Stimulated activated CD8-positive, alpha-beta memory T cell treated with anti-CD3 and anti-CD28 coated beads, Interleukin-15, amount 100 ng/mL, for 4 hours (primary cell): Measurements from ENCODE around the gene SMARCD1.

ENCODE experiments used
- DNase-seq, 2 donors: peaks; one replicate each; pipeline ENCODE4 v3.0.0-alpha.2; 2020; ENCODE audit warnings: low read depth in 2 of 2

Gene SMARCD1

DNA sequence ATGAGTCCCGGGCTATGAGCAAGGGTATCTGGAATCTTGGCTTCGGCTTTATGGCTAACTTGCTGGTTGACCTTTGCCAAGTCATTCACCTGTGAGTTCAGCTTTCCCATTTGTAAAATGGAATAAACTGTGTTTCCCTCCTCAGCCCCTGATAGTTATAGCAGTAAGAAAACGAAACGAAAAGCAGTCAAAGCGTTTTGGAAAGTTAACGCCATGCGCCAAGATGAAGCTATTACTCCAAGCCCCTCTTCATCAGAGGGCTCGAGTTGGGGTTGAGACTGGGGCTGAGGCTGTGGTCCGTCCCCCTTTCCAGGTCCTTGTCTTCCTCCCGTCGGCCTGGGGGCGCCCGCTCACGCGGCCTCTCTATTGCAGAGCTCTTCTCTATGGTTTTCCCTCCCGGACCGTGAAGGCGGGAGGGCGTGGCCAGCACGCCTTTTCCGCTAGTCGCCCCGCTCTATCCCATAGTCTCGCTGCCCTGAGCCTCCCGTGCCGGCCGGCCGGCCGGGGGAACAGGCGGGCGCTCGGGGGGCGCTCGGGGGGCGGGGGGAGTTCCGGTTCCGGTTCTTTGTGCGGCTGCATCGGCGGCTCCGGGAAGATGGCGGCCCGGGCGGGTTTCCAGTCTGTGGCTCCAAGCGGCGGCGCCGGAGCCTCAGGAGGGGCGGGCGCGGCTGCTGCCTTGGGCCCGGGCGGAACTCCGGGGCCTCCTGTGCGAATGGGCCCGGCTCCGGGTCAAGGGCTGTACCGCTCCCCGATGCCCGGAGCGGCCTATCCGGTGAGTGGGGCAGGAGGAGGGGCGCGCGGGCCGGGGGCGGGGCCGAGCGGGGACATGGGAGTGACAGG is at the start of gene SMARCD1:
Gene SMARCD1, plus strand, starts transcription at position 568 of the 840 bp plus-strand sequence. Its CDS starts 28 bp downstream, at position 596.
- peak; percentile 74 to 76 for DNase-seq

- no peak for DNase-seq
These were observed 46.8 kb upstream of the SMARCD1 start for GRCh38 chr12:50038336-50038735.

DNA sequence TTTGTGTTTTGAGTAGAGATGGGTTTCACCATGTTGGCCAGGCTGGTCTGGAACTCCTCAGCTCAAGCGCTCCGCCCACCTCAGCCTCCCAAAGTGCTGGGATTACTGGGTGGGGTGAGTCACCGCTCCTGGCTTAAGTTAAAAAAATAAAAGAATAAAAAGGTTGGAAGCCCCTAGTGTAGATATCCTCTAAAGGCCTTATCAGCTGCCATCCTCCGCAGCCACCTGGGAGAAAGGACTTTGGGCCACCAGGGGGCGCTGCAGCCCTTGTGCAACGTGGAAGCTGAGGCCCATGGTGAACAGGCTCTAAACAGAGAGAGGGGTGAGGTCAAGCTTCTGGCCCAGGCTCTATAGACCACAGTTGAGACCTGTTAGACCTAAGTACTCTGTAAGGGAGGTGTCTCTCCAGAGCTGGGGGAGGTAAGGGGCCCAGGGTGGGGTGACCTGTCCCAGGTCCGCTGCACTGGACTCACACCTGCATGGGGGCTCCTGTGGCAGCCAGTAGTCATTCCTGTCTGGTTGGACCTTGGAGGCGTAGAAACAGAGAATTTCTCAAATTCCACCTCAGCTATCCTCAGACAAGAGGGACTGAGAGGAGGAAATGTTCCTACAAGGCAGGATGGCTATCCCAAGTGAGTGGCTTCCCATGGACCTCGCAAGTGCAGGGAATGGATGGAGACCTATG is 45.8 kb upstream of the SMARCD1 start:
- peak; percentile 56 to 66 for DNase-seq

GRCh38 chr12:50040657-50041056 is 44.5 kb upstream of the SMARCD1 start:
- DNase-seq = no peak

- no peak for DNase-seq
These were observed 43.9 kb upstream of the SMARCD1 start for GRCh38 chr12:50041062-50041860.

- DNase-seq = no peak
These were observed 43.2 kb upstream of the SMARCD1 start for GRCh38 chr12:50041962-50042361.

DNA sequence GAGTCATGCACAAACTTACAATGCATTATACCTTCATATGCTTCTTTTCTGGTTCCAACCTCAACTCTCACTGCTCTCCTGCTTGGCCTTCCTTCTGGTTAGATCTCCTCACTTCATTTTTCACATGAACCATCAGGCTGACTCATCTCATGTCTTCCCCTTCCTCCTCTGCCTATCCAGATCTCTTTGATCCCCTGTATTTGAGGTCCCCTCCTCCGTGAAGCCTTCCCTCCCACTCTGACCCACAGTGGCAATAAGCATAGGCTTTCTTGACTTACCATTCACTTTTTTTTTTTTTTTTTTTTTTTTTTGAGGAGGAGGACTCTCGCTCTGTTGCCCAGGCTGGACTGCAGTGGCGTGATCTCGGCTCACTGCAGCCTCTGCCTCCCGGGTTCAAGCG is 42.4 kb upstream of the SMARCD1 start:
- DNase-seq = no peak

- DNase-seq = no peak
These were observed 41.8 kb upstream of the SMARCD1 start for GRCh38 chr12:50043308-50043707.

- no peak for DNase-seq
These were observed 41.3 kb upstream of the SMARCD1 start for GRCh38 chr12:50043854-50044253.

GRCh38 chr12:50047693-50048250 is 37.4 kb upstream of the SMARCD1 start:
- DNase-seq = no peak

- no peak for DNase-seq
These were observed 35.7 kb upstream of the SMARCD1 start for GRCh38 chr12:50049254-50050118.

DNA sequence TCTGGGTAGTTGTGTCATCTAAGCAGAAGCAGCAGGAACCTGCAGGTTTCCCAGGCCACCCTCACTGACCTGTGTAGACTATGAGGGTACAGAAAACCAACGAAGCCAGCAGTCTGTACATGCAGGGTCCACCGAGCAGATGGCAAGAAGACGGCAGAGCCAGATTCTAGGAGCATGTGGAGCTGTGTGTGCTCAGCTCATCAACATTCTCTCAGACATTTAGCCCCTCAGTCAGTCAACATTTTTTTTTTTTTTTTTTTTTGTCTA is 35.1 kb upstream of the SMARCD1 start:
- no peak for DNase-seq

DNA sequence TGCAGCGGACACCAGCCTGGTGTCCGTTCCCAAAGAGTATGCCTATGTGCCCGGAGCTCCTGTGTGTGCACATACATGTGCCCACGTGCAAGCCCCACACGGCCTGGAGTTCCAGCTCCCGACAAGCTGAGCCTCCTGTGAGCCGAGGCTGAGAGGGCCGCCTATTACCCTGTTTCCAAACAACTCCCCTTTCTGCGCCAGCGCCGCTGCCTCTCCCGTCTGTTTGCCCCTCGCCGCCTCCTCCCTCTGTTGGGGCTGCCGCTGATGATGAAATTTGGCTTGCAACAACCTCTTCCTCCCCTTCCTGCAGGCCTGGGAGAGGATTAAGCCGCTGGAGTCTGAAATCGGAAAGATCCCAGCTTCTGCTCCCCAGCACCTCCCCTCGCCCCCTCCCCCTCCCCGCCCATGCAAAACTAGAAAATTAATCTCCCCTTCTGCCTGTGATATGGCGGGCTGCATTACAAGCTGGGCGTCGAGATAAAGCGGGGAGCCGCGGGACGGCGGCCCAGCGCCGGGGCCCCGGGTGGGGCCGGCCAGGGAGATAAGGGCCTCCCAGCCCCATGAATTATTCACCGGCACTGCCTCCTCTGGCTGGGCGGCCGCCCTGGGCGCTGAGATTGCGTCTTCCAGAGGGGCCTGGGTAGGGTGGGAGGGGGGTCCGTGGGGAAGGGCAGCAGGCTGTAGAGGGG is 34.6 kb upstream of the SMARCD1 start:
- DNase-seq = no peak

DNA sequence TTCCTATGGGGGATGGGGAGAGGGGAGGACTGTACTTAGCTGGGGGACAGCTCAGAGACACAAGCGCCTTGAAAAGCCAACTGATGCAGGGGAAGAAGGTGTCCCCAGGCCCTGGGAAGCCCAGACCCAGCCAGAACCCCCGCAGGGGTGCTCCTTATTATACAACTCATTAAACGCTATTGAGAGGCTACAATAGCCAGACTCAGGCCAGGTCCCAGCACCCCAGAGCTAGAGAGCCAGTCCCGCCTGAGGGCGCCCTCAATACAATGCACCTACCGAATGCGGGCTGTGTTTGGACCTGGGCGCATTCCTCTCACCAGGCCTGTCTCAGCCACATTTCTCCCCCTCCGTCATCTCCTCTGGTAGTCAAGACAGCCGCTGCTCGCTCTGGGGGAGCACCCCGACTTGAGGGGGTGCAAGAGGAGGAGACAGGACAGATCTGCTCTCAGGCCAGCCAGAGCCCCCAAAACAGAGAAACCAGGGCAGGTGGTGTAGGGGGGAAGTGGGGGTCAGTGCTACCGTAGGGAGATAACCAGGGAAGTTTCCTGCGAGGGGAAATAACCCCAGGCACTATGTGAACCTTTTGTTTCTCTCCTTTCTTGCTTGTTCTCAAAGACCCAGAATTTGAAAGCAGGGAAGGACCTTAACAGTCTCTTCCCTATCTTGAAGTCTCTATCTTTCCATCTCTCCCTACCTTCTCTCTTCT is 33.9 kb upstream of the SMARCD1 start:
- DNase-seq = no peak

- no peak for DNase-seq
These were observed 32.6 kb upstream of the SMARCD1 start for GRCh38 chr12:50052544-50052943.

DNA sequence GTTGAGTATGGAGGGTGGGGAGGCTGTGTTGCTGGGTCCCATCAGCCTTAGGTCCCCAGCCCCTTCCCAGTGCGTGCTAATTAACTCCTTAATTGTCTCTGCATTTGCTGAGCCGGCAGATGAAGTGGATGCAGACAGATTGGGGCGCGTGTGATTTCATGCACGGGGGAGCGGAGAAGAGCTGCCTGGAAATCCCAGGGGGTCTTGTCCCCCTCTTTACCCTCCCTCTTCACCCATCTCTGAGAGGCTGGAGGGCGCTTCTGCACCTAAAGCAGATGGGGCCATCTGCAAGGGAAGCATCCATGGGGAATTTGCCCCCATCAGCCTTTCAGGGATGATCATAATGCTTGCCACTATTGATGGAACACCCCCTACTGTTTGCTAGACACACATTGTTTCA is 32.2 kb upstream of the SMARCD1 start:
- DNase-seq = no peak

DNA sequence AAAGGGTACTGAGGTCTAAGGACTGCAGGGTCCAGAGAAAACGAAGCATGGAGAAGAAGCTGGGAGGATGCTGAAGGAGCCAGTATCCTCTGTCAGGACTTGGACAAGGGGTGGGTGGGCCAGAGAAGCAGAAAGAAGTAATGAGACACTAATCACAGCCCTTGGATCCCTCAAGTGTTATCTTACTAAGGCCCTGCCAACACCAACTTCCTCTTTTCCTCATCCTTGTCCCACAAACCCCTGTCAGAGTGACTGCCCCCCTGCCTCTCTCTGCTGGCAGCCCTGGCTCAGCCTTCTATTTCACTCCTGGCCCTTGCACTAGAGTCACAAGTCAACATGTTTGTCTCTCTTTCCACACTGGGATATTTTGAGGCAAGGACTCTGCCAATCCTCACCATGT is 31.6 kb upstream of the SMARCD1 start:
- no peak for DNase-seq

DNA sequence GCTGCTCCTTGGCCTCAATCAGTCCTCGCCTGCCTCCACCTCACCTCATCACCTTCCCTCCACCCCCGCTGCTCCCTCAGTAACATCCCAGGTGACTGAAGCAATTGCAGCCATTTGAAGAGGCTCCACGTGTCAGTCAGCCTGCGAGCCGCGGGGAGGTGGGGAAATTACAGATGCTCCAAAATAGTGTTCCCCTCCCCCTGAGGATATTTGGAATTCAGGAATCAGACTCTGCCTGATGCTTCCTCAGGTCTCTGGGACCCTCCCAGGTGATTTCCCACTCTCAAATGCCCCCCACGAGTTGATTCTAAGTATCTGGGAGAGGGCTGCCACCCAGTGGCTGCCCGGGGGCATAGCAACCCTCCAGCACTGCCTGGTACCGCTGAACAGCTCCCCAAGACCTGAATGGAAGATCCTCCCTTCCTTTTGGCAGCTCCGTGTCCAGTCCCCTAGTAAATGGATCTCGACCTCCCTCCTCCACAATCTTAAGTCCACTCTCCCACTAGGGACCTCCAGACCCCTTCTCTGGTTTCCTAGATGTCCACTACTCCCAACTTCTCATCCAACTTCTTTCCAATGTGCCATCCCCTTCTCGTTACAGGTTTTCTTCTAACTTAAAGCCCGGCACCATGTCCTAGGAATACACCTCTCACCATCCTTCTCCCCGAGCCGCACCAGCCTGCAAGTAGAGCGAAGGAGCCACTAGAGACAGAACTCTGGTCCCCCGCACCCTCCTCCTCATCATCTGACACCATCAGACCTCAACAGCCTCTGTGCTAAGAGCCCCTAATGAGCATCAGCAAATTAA is 29.1 kb upstream of the SMARCD1 start:
- DNase-seq = peak; percentile 10 to 38

- no peak for DNase-seq
These were observed 28.5 kb upstream of the SMARCD1 start for GRCh38 chr12:50056639-50056976.
